ENCODE data around the gene UBAP1L.

DNA sequence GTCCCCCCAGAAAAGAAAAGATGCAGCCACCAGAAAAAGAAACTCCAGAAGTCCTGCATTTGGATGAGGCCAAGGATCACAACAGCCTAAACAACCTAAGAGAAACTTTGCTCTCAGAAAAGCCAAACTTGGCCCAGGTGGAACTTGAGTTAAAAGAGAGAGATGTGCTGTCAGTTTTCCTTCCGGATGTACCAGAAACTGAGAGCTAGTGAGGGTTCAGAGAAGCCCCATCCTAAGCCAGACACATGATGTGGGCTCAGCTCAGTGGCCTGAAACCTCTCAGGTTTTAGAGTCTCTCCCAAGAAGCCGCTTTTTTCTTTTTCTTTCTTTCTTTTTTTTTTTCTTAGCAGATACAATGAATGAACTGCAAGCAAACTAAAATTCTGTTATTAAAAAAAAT, 62.0 kb downstream of the UBAP1L start:
- TF ChIP-seq, protein P1, sequence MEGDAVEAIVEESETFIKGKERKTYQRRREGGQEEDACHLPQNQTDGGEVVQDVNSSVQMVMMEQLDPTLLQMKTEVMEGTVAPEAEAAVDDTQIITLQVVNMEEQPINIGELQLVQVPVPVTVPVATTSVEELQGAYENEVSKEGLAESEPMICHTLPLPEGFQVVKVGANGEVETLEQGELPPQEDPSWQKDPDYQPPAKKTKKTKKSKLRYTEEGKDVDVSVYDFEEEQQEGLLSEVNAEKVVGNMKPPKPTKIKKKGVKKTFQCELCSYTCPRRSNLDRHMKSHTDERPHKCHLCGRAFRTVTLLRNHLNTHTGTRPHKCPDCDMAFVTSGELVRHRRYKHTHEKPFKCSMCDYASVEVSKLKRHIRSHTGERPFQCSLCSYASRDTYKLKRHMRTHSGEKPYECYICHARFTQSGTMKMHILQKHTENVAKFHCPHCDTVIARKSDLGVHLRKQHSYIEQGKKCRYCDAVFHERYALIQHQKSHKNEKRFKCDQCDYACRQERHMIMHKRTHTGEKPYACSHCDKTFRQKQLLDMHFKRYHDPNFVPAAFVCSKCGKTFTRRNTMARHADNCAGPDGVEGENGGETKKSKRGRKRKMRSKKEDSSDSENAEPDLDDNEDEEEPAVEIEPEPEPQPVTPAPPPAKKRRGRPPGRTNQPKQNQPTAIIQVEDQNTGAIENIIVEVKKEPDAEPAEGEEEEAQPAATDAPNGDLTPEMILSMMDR (conservative IDR thresholded peaks at IDR 0.05): no peak
- TF ChIP-seq EZH2 (IDR thresholded peaks at IDR 0.05; ENCODE audit: low read depth): no peak
